Neuron (in vitro differentiated cells): ENCODE results near the gene HDAC4.

ENCODE experiments used
- H2AFZ ChIP-seq: one replicate; pipeline ENCODE4 v1.6.1; 2013; ENCODE audit warnings: low read depth, mild to moderate bottlenecking, inconsistent platforms, low read length, moderate library complexity
- H3K27me3 ChIP-seq: one replicate; pipeline ENCODE4 v1.6.1; 2013; ENCODE audit warnings: low read length; ENCODE audit not compliant: insufficient read depth
- H3K36me3 ChIP-seq: one replicate; pipeline ENCODE4 v1.6.1; 2013; ENCODE audit warnings: low read length; ENCODE audit not compliant: insufficient read depth
- H3K4me1 ChIP-seq: one replicate; pipeline ENCODE4 v1.6.1; 2013; ENCODE audit warnings: low read length; ENCODE audit not compliant: insufficient read depth
- H3K4me3 ChIP-seq: 2 replicates; pipeline ENCODE4 v1.5.1; 2013; ENCODE audit warnings: mild to moderate bottlenecking, low read length, moderate library complexity
- H3K9me3 ChIP-seq: one replicate; pipeline ENCODE4 v1.6.1; 2013; ENCODE audit warnings: low read length

The HDAC4 gene

GRCh38 chr2:239103125-239104098 is 297.4 kb downstream of the HDAC4 start:
- Histone ChIP-seq H2AFZ (no peak overlapping the region), H3K9me3 (no peaks in the 10 kb centered on the region), H3K4me3 (no peak overlapping the region), H3K4me1 (no peaks in the 10 kb centered on the region), H3K36me3 (peaks cover 35% of the 10 kb centered on the region), H3K27me3 (no peaks in the 10 kb centered on the region)

- Histone ChIP-seq H3K4me1 (no peaks in the 10 kb centered on the region), H3K4me3 (no peak overlapping the region), H3K9me3 (no peaks in the 10 kb centered on the region), H2AFZ (no peak overlapping the region), H3K27me3 (no peaks in the 10 kb centered on the region), H3K36me3 (peaks cover 35% of the 10 kb centered on the region)
These were observed 298.6 kb downstream of the HDAC4 start for GRCh38 chr2:239102266-239102665.

GRCh38 chr2:239101807-239102206 is 299.0 kb downstream of the HDAC4 start:
- H3K36me3 ChIP-seq: peaks cover 35% of the 10 kb centered on the region
- H3K4me3 ChIP-seq: no peak overlapping the region
- H3K9me3 ChIP-seq: no peaks in the 10 kb centered on the region
- H2AFZ ChIP-seq: no peak overlapping the region
- H3K27me3 ChIP-seq: no peaks in the 10 kb centered on the region
- H3K4me1 ChIP-seq: no peaks in the 10 kb centered on the region

- Histone ChIP-seq H3K4me3 (no peak overlapping the region), H3K27me3 (no peaks in the 10 kb centered on the region), H3K4me1 (no peaks in the 10 kb centered on the region), H2AFZ (no peak overlapping the region), H3K36me3 (peaks cover 31% of the 10 kb centered on the region), H3K9me3 (no peaks in the 10 kb centered on the region)
These were observed 299.7 kb downstream of the HDAC4 start for GRCh38 chr2:239101071-239101470.

- Histone ChIP-seq H3K36me3 (peaks cover 24% of the 10 kb centered on the region), H3K4me3 (no peak overlapping the region), H2AFZ (no peak overlapping the region), H3K4me1 (no peaks in the 10 kb centered on the region), H3K27me3 (no peaks in the 10 kb centered on the region), H3K9me3 (no peaks in the 10 kb centered on the region)
These were observed 301.3 kb downstream of the HDAC4 start for GRCh38 chr2:239099474-239099873.

- Histone ChIP-seq H2AFZ (no peak overlapping the region), H3K4me1 (no peaks in the 10 kb centered on the region), H3K27me3 (no peaks in the 10 kb centered on the region), H3K4me3 (no peak overlapping the region), H3K9me3 (no peaks in the 10 kb centered on the region), H3K36me3 (peaks cover 24% of the 10 kb centered on the region)
These were observed 302.4 kb downstream of the HDAC4 start for GRCh38 chr2:239098288-239098970.

- H2AFZ ChIP-seq: no peak overlapping the region
- peaks cover 20% of the 10 kb centered on the region for H3K36me3 ChIP-seq
- no peak overlapping the region for H3K4me3 ChIP-seq
- no peaks in the 10 kb centered on the region for H3K9me3 ChIP-seq
- no peaks in the 10 kb centered on the region for H3K27me3 ChIP-seq
- H3K4me1 ChIP-seq: no peaks in the 10 kb centered on the region
These were observed 303.5 kb downstream of the HDAC4 start for GRCh38 chr2:239097428-239097696.

GRCh38 chr2:239096676-239097427 is 304.0 kb downstream of the HDAC4 start:
- Histone ChIP-seq H3K27me3 (no peaks in the 10 kb centered on the region), H3K4me3 (no peak overlapping the region), H3K4me1 (no peaks in the 10 kb centered on the region), H3K36me3 (peaks cover 16% of the 10 kb centered on the region), H3K9me3 (no peaks in the 10 kb centered on the region), H2AFZ (no peak overlapping the region)

- peaks cover 13% of the 10 kb centered on the region for H3K36me3 ChIP-seq
- no peak overlapping the region for H2AFZ ChIP-seq
- H3K27me3 ChIP-seq: no peaks in the 10 kb centered on the region
- H3K4me1 ChIP-seq: no peaks in the 10 kb centered on the region
- H3K9me3 ChIP-seq: no peaks in the 10 kb centered on the region
- H3K4me3 ChIP-seq: no peak overlapping the region
These were observed 305.2 kb downstream of the HDAC4 start for GRCh38 chr2:239095460-239096081.

GRCh38 chr2:239094867-239095266 is 306.0 kb downstream of the HDAC4 start:
- H3K9me3 ChIP-seq: no peaks in the 10 kb centered on the region
- no peaks in the 10 kb centered on the region for H3K27me3 ChIP-seq
- no peaks in the 10 kb centered on the region for H3K4me1 ChIP-seq
- no peak overlapping the region for H2AFZ ChIP-seq
- H3K36me3 ChIP-seq: peaks cover 8% of the 10 kb centered on the region
- H3K4me3 ChIP-seq: no peak overlapping the region

GRCh38 chr2:239093952-239094351 is 306.9 kb downstream of the HDAC4 start:
- H3K4me3 ChIP-seq: no peak overlapping the region

GRCh38 chr2:239093542-239093941 is 307.3 kb downstream of the HDAC4 start:
- Histone ChIP-seq H3K4me3 (no peak overlapping the region), H3K9me3 (no peaks in the 10 kb centered on the region), H2AFZ (no peak overlapping the region), H3K27me3 (no peaks in the 10 kb centered on the region), H3K4me1 (no peaks in the 10 kb centered on the region), H3K36me3 (peaks cover 2% of the 10 kb centered on the region)

More at GRCh38 chr2:239093952-239094351, 306.9 kb downstream of the HDAC4 start:
- H2AFZ ChIP-seq: no peak overlapping the region
- no peaks in the 10 kb centered on the region for H3K27me3 ChIP-seq
- H3K36me3 ChIP-seq: peaks cover 2% of the 10 kb centered on the region
- no peaks in the 10 kb centered on the region for H3K9me3 ChIP-seq
- no peaks in the 10 kb centered on the region for H3K4me1 ChIP-seq
